Cardiac ventricle fibroblast (primary cell): ENCODE data around the gene SUGP1. TPM values are rescaled to one million over a fixed set of nuclear protein-coding genes. Genes with fewer than 3 reads are reported as not detected.

ENCODE experiments used
- total RNA-seq: library from RNA; depleted of rRNA; stranded (reverse); fragments of >200 nt; gene quantifications from 2 replicates; pipeline ENCODE4 v1.2.3, GENCODE V29; 2015

SUGP1 gene
- total RNA-seq = 23.2 and 29.7 TPM in 2 replicates

GRCh38 chr19:19320361-19321140 lies at the start of gene SUGP1, which contains the start of gene MAU2:
TSS of gene SUGP1 (minus strand) at chr19:19320509. CDS start at chr19:19320496, 13 bp downstream.
TSS of gene MAU2 (plus strand) at chr19:19320829. CDS start at chr19:19320860, 31 bp downstream.

Other genes starting within 250 kb of the SUGP1 start
- gene TMEM161A, start 182.0 kb downstream of the SUGP1 start, total RNA-seq = 26.7 and 31.2 TPM in 2 replicates
- gene MEF2B, start 150.2 kb downstream of the SUGP1 start, total RNA-seq = 0.19 TPM in 1 of 2 replicates, not detected in the other
- 6.3 and 7.2 TPM in 2 replicates for gene BORCS8, start 128.4 kb downstream of the SUGP1 start, total RNA-seq
- 54.1 and 68.8 TPM in 2 replicates for gene RFXANK, start 128.3 kb downstream of the SUGP1 start, total RNA-seq
- gene NR2C2AP, start 117.1 kb downstream of the SUGP1 start, total RNA-seq = 6.4 and 9.1 TPM in 2 replicates
- not detected in 2 replicates for gene NCAN, start 108.6 kb downstream of the SUGP1 start, total RNA-seq
- 1.1 and 4.5 TPM in 2 replicates for gene TM6SF2, start 47.2 kb downstream of the SUGP1 start, total RNA-seq
- gene MAU2, start 320 bp upstream of the SUGP1 start, total RNA-seq = 20.3 and 25.9 TPM in 2 replicates
- gene GATAD2A, start 85.2 kb upstream of the SUGP1 start, total RNA-seq = 37.8 and 56.0 TPM in 2 replicates
- gene TSSK6, start 195.0 kb upstream of the SUGP1 start, total RNA-seq = 0.69 and 1.9 TPM in 2 replicates
- 50.6 and 103 TPM in 2 replicates for gene NDUFA13, start 195.7 kb upstream of the SUGP1 start, total RNA-seq
- 0.15 and 0.25 TPM in 2 replicates for gene YJEFN3, start 208.4 kb upstream of the SUGP1 start, total RNA-seq
- 0.31 and 0.64 TPM in 2 replicates for gene CILP2, start 217.8 kb upstream of the SUGP1 start, total RNA-seq